Neural progenitor cell (in vitro differentiated cells): ENCODE results near the gene MTMR11. TPM values are rescaled to one million over a fixed set of nuclear protein-coding genes. Genes with fewer than 3 reads are reported as not detected.
A peak's percentile ranks its signal among the peaks of the same experiment; 100 is the strongest.

Experiments
- DNase-seq: peaks from one replicate; pipeline ENCODE4 v3.0.0-alpha.2; 2016; ENCODE audit warnings: low spot score
- H2AFZ ChIP-seq: fragments of 200-600 bp; sonication (generic); replicated peaks from 2 replicates; pipeline ENCODE4 v1.6.1; 2016; ENCODE audit warnings: antibody characterized with exemption
- H3F3A ChIP-seq: fragments of 200-600 bp; sonication (generic); 2 replicates; pipeline ENCODE4 v1.6.1; 2016; ENCODE audit warnings: antibody characterized with exemption, low read depth
- H3K27ac ChIP-seq: fragments of 200-600 bp; sonication (generic); 2 replicates; pipeline ENCODE4 v1.5.1; 2016; ENCODE audit warnings: mild to moderate bottlenecking
- H3K27me3 ChIP-seq: fragments of 200-600 bp; sonication (generic); 2 replicates; pipeline ENCODE4 v1.6.1; 2016; ENCODE audit warnings: mild to moderate bottlenecking, moderate library complexity
- H3K36me3 ChIP-seq: fragments of 200-600 bp; sonication (generic); 2 replicates; pipeline ENCODE4 v1.5.1; 2016
- H3K4me1 ChIP-seq: fragments of 200-600 bp; sonication (generic); 2 replicates; pipeline ENCODE4 v1.6.1; 2016; ENCODE audit warnings: mixed run types
- H3K4me2 ChIP-seq: fragments of 200-600 bp; sonication (generic); 2 replicates; pipeline ENCODE4 v1.6.1; 2016
- H3K4me3 ChIP-seq: fragments of 200-600 bp; sonication (generic); 2 replicates; pipeline ENCODE4 v1.5.1; 2016
- H3K79me2 ChIP-seq: fragments of 200-600 bp; sonication (generic); 2 replicates; pipeline ENCODE4 v1.6.1; 2016; ENCODE audit warnings: low read depth
- H3K9ac ChIP-seq: fragments of 200-600 bp; sonication (generic); 2 replicates; pipeline ENCODE4 v1.6.1; 2016
- H3K9me3 ChIP-seq: fragments of 200-600 bp; sonication (generic); 2 replicates; pipeline ENCODE4 v1.5.1; 2016; ENCODE audit warnings: low read depth
- H4K20me1 ChIP-seq: fragments of 200-600 bp; sonication (generic); 2 replicates; pipeline ENCODE4 v1.6.1; 2016; ENCODE audit warnings: low read depth
- H3K27ac Mint-ChIP-seq: 3 replicates; pipeline ENCODE4 v1.8.0; 2021; ENCODE audit warnings: mixed read lengths
- H3K27me3 Mint-ChIP-seq: 2 replicates; pipeline ENCODE4 v1.8.0; 2022; ENCODE audit warnings: low read depth, mild to moderate bottlenecking, inconsistent platforms, moderate library complexity, mixed read lengths; ENCODE audit not compliant: insufficient read depth
- H3K36me3 Mint-ChIP-seq: 3 replicates; pipeline ENCODE4 v1.8.0; 2021; ENCODE audit warnings: mixed read lengths
- H3K4me1 Mint-ChIP-seq: 3 replicates; pipeline ENCODE4 v1.8.0; 2021; ENCODE audit warnings: mixed read lengths
- H3K4me3 Mint-ChIP-seq: 3 replicates; pipeline ENCODE4 v1.8.0; 2021; ENCODE audit warnings: mild to moderate bottlenecking, moderate library complexity, mixed read lengths
- H3K9me3 Mint-ChIP-seq: 3 replicates; pipeline ENCODE4 v1.8.0; 2020; ENCODE audit warnings: mixed read lengths
- CTCF ChIP-seq: fragments of 200-600 bp; sonication (generic); IDR thresholded peaks from 2 replicates; pipeline ENCODE4 v1.5.1; 2017; ENCODE audit warnings: antibody characterized with exemption, mild to moderate bottlenecking
- EZH2 ChIP-seq: fragments of 200-600 bp; sonication (generic); IDR thresholded peaks from 2 replicates; pipeline ENCODE4 v1.6.1; 2017; ENCODE audit warnings: antibody characterized with exemption, mild to moderate bottlenecking, moderate library complexity
- EZH2phosphoT487 ChIP-seq: fragments of 200-600 bp; sonication (generic); IDR thresholded peaks from 2 replicates; pipeline ENCODE4 v1.6.1; 2017; ENCODE audit warnings: antibody characterized with exemption
- total RNA-seq: library from RNA; depleted of rRNA; stranded (reverse); fragments of >200 nt; gene quantifications from 2 replicates; pipeline ENCODE4 v1.2.3, GENCODE V29; 2015; ENCODE audit warnings: low replicate concordance

The MTMR11 gene
- total RNA-seq, 1 donor from 2014 or later = 11.3 TPM

- Histone ChIP-seq H3K79me2 (peaks cover 35% of the 10 kb centered on the region), H3K4me3 (peak overlapping the region; percentile 93), H3K36me3 (peaks cover 18% of the 10 kb centered on the region), H3K4me2 (peak overlapping the region; percentile 90), H3K4me1 (peaks cover 15% of the 10 kb centered on the region), H2AFZ (peak overlapping the region; percentile 60), H3K27me3 (no peaks in the 10 kb centered on the region), H3K27ac (peak overlapping the region; percentile 98), H3F3A (peaks cover 8% of the 10 kb centered on the region), H3K9ac (peak overlapping the region; percentile 92), H4K20me1 (peaks cover 17% of the 10 kb centered on the region), H3K9me3 (no peaks in the 10 kb centered on the region)
- Mint-ChIP-seq H3K27ac (peak overlapping the region; percentile 91), H3K4me1 (peaks cover 24% of the 10 kb centered on the region), H3K9me3 (no peaks in the 10 kb centered on the region), H3K4me3 (peak overlapping the region; percentile 97), H3K27me3 (no peaks in the 10 kb centered on the region), H3K36me3 (peaks cover 28% of the 10 kb centered on the region)
- DNase-seq = no peak
- no peak for TF ChIP-seq EZH2phosphoT487
These were observed 8.3 kb downstream of the MTMR11 start for GRCh38 chr1:149928401-149928724.

- Histone ChIP-seq H4K20me1 (peaks cover 17% of the 10 kb centered on the region), H3F3A (peaks cover 8% of the 10 kb centered on the region), H3K4me3 (peak within 1 kb of the TSS; percentile 93), H3K27me3 (no peaks in the 10 kb centered on the region), H3K9ac (peak within 1 kb of the TSS; percentile 92), H3K27ac (peak within 1 kb of the TSS; percentile 98), H3K4me1 (peaks cover 15% of the 10 kb centered on the region), H3K36me3 (peaks cover 18% of the 10 kb centered on the region), H3K4me2 (peak within 1 kb of the TSS; percentile 90), H2AFZ (peak within 1 kb of the TSS; percentile 60), H3K9me3 (no peaks in the 10 kb centered on the region), H3K79me2 (peaks cover 35% of the 10 kb centered on the region)
- Mint-ChIP-seq H3K4me1 (peaks cover 24% of the 10 kb centered on the region), H3K27ac (peak within 1 kb of the TSS; percentile 91), H3K36me3 (peaks cover 33% of the 10 kb centered on the region), H3K9me3 (no peaks in the 10 kb centered on the region), H3K4me3 (peak within 1 kb of the TSS; percentile 97), H3K27me3 (peaks cover 2% of the 10 kb centered on the region)
- peak; percentile 97 for DNase-seq
- no peak for TF ChIP-seq EZH2phosphoT487
- TF ChIP-seq EZH2 = no peak
- TF ChIP-seq CTCF = peak; percentile 13
These were observed 8.9 kb downstream of the MTMR11 start, which contains the start of gene SF3B4 for GRCh38 chr1:149927563-149928400. Gene SF3B4, minus strand, starts transcription at chr1:149927803. Its CDS starts 44 bp downstream, at chr1:149927759.

GRCh38 chr1:149927056-149927562, 9.6 kb downstream of the MTMR11 start:
- H3K9me3 Mint-ChIP-seq = no peaks in the 10 kb centered on the region
- H3K79me2 ChIP-seq = peaks cover 35% of the 10 kb centered on the region
- H3K4me3 Mint-ChIP-seq = peak overlapping the region; percentile 97
- TF ChIP-seq CTCF = no peak
- TF ChIP-seq EZH2 = no peak
- TF ChIP-seq EZH2phosphoT487 = no peak
- H3K4me3 ChIP-seq = peak overlapping the region; percentile 93
- H3K27ac Mint-ChIP-seq = peak overlapping the region; percentile 83
- H3K36me3 ChIP-seq = peaks cover 18% of the 10 kb centered on the region
- no peak overlapping the region for H2AFZ ChIP-seq
- H3K27ac ChIP-seq = peak overlapping the region; percentile 69
- peaks cover 15% of the 10 kb centered on the region for H3K4me1 ChIP-seq
- peak overlapping the region; percentile 92 for H3K9ac ChIP-seq
- no peaks in the 10 kb centered on the region for H3K27me3 ChIP-seq
- peaks cover 10% of the 10 kb centered on the region for H3F3A ChIP-seq
- peaks cover 24% of the 10 kb centered on the region for H3K4me1 Mint-ChIP-seq
- H3K4me2 ChIP-seq = peak overlapping the region; percentile 90
- H3K27me3 Mint-ChIP-seq = peaks cover 2% of the 10 kb centered on the region
- no peaks in the 10 kb centered on the region for H3K9me3 ChIP-seq
- DNase-seq = no peak
- peaks cover 35% of the 10 kb centered on the region for H3K36me3 Mint-ChIP-seq
- peaks cover 17% of the 10 kb centered on the region for H4K20me1 ChIP-seq
